ENCODE measurements around the gene ADAMTS19. TPM values are rescaled to one million over a fixed set of nuclear protein-coding genes. Genes with fewer than 3 reads are reported as not detected.

The ADAMTS19 gene
- total RNA-seq, 1 donor from 2014 or later = 14.8 TPM

DNA sequence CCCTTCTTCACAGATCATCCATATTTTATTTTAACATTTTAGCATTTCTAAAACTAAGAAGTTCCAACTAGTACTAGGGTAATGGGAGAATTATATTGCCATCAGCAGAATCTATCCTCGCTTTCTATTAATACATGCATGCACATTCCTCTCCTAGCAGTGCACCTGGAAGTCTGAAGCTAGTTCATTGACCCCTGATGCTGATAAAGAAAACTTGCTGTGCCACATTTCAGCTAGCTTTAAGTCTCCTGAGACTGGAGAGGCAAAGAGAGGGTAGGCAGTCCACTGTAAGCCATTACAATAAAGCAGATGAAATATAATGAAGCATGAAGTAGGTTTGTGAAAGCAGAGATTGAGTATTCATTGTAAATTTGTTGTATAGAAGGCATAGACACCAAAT lies 303.6 kb downstream of the ADAMTS19 start:
- Mint-ChIP-seq H3K27ac (no peak overlapping the region), H3K9me3 (no peaks in the 10 kb centered on the region), H3K4me1 (peaks cover 49% of the 10 kb centered on the region), H3K36me3 (no peaks in the 10 kb centered on the region), H3K4me3 (no peak overlapping the region), H3K27me3 (ENCODE audit: low read depth) (no peaks in the 10 kb centered on the region)
- TF ChIP-seq, protein P1, sequence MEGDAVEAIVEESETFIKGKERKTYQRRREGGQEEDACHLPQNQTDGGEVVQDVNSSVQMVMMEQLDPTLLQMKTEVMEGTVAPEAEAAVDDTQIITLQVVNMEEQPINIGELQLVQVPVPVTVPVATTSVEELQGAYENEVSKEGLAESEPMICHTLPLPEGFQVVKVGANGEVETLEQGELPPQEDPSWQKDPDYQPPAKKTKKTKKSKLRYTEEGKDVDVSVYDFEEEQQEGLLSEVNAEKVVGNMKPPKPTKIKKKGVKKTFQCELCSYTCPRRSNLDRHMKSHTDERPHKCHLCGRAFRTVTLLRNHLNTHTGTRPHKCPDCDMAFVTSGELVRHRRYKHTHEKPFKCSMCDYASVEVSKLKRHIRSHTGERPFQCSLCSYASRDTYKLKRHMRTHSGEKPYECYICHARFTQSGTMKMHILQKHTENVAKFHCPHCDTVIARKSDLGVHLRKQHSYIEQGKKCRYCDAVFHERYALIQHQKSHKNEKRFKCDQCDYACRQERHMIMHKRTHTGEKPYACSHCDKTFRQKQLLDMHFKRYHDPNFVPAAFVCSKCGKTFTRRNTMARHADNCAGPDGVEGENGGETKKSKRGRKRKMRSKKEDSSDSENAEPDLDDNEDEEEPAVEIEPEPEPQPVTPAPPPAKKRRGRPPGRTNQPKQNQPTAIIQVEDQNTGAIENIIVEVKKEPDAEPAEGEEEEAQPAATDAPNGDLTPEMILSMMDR (IDR thresholded peaks at IDR 0.05; ENCODE audit: unreplicated experiment) = no peak
- DNase-seq (ENCODE audit: low spot score in 2 of 2, unreplicated experiment in 2 of 2) = no peak

DNA sequence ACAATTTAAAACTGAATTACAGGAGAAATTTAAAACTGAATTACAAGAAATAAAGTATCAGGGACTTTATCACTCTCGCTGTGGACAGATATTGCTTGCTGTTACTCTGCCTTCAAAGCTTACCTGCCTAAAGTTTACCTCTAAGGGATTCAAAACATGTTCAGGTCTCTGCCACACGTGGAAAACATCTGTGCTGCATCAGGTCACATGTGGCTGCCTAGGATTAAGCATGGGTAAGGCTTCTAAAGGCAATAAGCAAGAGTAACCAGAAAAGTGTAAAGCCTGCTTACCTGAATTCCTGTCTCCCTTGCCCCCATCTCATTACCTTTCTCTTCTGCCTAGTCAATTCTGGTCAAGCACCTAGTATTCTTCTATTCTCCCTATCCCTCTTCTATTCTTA lies 306.7 kb downstream of the ADAMTS19 start:
- H3K36me3 Mint-ChIP-seq = no peaks in the 10 kb centered on the region
- no peak overlapping the region for H3K27ac Mint-ChIP-seq
- no peaks in the 10 kb centered on the region for H3K9me3 Mint-ChIP-seq
- DNase-seq (ENCODE audit: low spot score in 2 of 2, unreplicated experiment in 2 of 2) = no peak
- no peaks in the 10 kb centered on the region for H3K27me3 Mint-ChIP-seq (ENCODE audit: low read depth)
- peaks cover 47% of the 10 kb centered on the region for H3K4me1 Mint-ChIP-seq
- TF ChIP-seq, protein P1 (IDR thresholded peaks at IDR 0.05; ENCODE audit: unreplicated experiment) = no peak
- H3K4me3 Mint-ChIP-seq = no peak overlapping the region

DNA sequence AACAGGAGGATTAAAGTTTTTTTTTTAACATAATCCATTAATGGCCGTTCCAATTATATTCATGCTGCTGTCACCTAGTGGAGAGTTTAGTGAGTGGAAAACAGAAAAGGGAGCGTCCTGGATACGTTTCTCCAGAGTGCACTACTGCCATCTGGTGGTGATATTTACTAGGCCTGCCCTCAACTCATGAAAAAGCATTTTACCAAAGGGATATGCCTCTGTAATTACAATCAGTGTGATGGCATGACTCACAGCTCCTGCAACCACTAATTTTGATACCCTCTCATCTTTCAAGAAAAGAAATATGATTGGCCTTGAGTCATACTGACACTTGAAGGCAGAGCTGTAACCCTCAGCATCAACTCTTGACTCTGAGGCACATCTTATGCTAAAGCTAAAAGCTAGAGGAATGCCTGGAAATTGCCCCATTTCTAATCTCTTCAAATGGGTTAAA lies 307.9 kb downstream of the ADAMTS19 start:
- Mint-ChIP-seq H3K9me3 (no peaks in the 10 kb centered on the region), H3K36me3 (no peaks in the 10 kb centered on the region), H3K4me1 (peaks cover 47% of the 10 kb centered on the region), H3K27ac (no peak overlapping the region), H3K27me3 (ENCODE audit: low read depth) (no peaks in the 10 kb centered on the region), H3K4me3 (peak overlapping the region; percentile 9)
- peak; percentile 29 to 75 for DNase-seq (ENCODE audit: low spot score in 2 of 2, unreplicated experiment in 2 of 2)
- TF ChIP-seq, protein P1 (IDR thresholded peaks at IDR 0.05; ENCODE audit: unreplicated experiment) = peak; percentile 96

DNA sequence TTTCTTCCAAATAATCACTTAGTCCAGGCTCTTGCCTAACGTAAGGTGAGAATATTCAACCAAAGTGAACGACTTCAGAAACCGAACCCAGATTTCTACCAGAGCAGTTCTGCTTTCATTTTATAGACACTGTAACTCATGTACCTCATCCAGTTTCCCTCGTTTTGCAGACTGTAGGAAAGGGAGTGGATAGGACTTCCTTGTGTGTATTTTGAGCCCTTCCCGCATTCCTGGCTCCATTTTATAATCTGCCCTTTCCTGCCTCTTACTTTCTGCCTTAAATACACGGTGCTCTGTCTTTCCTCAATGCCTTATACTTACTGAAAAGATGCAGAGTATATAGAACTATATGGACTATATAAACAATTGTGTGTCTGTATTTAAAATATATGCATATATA lies 308.6 kb downstream of the ADAMTS19 start:
- Mint-ChIP-seq H3K36me3 (no peaks in the 10 kb centered on the region), H3K27ac (peak overlapping the region; percentile 5), H3K4me3 (no peak overlapping the region), H3K9me3 (no peaks in the 10 kb centered on the region), H3K4me1 (peaks cover 39% of the 10 kb centered on the region), H3K27me3 (ENCODE audit: low read depth) (no peaks in the 10 kb centered on the region)
- TF ChIP-seq, protein P1 (IDR thresholded peaks at IDR 0.05; ENCODE audit: unreplicated experiment) = no peak
- no peak for DNase-seq (ENCODE audit: low spot score in 2 of 2, unreplicated experiment in 2 of 2)

DNA sequence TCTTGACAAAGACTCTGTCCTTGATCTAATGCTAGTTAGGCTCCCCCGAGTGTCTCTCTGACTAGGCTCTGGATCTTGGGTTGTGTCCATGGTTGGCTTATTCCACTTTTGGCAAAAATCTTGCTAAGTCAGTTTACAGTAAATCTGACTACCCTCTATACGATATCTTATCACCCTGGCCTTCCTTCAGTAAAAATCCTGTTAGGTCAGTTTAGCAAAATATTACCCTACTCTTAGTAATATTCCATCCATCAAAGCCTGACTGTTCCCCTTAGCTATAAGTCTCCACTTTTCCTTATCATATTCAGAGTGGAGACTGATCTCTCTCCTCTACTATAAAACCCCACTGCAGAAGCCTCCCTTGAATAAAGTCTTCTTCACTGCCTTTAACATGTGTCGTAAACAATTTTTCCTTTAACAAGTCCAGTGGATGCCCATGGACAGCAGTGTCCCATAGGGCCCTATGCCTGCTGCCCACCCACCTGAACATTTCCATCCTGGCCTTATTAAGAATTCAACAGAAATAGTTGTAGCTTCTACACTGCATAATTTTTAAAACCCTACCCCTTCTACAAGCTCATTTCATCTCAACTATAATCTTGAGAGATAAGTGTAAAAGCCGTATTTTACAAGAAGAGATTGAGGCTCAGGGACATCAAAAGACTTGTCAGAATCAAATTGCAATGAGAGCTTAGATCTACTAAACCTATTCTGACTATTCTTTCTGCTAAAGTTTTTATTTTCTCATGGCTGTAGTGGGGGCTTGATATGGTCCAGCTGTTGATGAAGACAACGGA lies 310.1 kb downstream of the ADAMTS19 start:
- TF ChIP-seq, protein P1 (IDR thresholded peaks at IDR 0.05; ENCODE audit: unreplicated experiment) = no peak
- Mint-ChIP-seq H3K36me3 (no peaks in the 10 kb centered on the region), H3K27me3 (ENCODE audit: low read depth) (no peaks in the 10 kb centered on the region)

More for the DNA sequence above, 310.1 kb downstream of the ADAMTS19 start:
- H3K4me1 Mint-ChIP-seq = peaks cover 26% of the 10 kb centered on the region
- DNase-seq (ENCODE audit: low spot score in 2 of 2, unreplicated experiment in 2 of 2) = no peak
- peak overlapping the region; percentile 64 for H3K27ac Mint-ChIP-seq
- H3K4me3 Mint-ChIP-seq = no peak overlapping the region
- no peaks in the 10 kb centered on the region for H3K9me3 Mint-ChIP-seq
